Measurements from ENCODE around the gene DUS2. TPM values are rescaled to one million over a fixed set of nuclear protein-coding genes. Genes with fewer than 3 reads are reported as not detected.

DUS2 gene
- total and polyA plus RNA-seq, 7 donors, result 3.4 to 15.1 (median 9.5) TPM

DNA sequence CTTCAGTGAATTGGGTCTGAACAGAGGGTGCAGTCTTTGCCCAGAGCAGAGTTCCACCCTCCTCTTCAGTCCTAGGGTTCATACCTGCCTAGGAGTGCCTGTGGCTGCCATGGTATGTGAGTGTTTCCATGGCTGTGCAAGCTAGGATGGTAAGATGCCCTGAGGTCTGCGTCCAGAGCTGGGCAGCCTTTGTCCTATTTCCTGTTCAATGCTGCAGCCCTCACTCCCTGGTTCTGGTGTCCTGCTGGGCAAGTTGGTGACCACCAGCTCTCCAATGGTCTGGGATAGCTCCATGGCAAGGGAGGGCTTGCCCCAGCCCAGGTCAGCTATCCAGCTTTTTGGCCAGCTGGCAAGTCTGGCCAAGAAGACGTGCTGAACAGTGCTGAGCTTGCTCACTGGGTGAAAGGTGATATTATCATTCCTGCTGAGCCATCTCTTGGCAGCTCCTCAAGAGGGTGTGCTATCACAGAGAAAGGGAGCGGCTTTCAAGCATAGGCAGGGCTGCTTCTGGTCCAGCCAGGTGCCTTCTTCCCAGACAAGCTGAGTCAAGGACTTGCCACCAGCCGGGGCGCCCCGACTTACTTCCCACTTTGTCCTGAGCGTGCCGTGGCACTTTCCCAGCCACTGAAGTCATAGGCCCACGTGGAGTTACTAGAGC lies 49.1 kb downstream of the DUS2 start:
- intact Hi-C loops (cut with DNase I), result loop anchor here (5.0 to 10.0 kb wide), 2 partner anchors 155 to 243 kb away; partner anchors contain the start of genes PRMT7 (in 1 of the 2) and SLC7A6OS (in 1 of the 2)
- ATAC-seq, result peak; percentile 76 to 83 (median 81)
- H3K4me1 ChIP-seq, result peaks cover 72% of the 10 kb centered on the region
- H3K9me3 ChIP-seq, result no peaks in the 10 kb centered on the region
- TF ChIP-seq, protein P1, sequence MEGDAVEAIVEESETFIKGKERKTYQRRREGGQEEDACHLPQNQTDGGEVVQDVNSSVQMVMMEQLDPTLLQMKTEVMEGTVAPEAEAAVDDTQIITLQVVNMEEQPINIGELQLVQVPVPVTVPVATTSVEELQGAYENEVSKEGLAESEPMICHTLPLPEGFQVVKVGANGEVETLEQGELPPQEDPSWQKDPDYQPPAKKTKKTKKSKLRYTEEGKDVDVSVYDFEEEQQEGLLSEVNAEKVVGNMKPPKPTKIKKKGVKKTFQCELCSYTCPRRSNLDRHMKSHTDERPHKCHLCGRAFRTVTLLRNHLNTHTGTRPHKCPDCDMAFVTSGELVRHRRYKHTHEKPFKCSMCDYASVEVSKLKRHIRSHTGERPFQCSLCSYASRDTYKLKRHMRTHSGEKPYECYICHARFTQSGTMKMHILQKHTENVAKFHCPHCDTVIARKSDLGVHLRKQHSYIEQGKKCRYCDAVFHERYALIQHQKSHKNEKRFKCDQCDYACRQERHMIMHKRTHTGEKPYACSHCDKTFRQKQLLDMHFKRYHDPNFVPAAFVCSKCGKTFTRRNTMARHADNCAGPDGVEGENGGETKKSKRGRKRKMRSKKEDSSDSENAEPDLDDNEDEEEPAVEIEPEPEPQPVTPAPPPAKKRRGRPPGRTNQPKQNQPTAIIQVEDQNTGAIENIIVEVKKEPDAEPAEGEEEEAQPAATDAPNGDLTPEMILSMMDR (IDR thresholded peaks at IDR 0.05), result no peak
- H3K36me3 ChIP-seq (ENCODE audit: insufficient read depth in 1 of 2, low read depth in 1 of 2), result peaks cover 0 to 31% of the 10 kb centered on the region in 2 donors
- peak; percentile 69 to 95 for DNase-seq
- H3K27me3 ChIP-seq (ENCODE audit: insufficient read depth in 3 of 3, low read length in 2 of 3), result no peaks in the 10 kb centered on the region
- no peak overlapping the region for H3K4me3 ChIP-seq
- 30 to 49% (median 40%) methylated on average over 9 of the region's 9 CpGs for WGBS, 3 donors
- peak overlapping the region; percentile 81 for H3K27ac ChIP-seq

DNA sequence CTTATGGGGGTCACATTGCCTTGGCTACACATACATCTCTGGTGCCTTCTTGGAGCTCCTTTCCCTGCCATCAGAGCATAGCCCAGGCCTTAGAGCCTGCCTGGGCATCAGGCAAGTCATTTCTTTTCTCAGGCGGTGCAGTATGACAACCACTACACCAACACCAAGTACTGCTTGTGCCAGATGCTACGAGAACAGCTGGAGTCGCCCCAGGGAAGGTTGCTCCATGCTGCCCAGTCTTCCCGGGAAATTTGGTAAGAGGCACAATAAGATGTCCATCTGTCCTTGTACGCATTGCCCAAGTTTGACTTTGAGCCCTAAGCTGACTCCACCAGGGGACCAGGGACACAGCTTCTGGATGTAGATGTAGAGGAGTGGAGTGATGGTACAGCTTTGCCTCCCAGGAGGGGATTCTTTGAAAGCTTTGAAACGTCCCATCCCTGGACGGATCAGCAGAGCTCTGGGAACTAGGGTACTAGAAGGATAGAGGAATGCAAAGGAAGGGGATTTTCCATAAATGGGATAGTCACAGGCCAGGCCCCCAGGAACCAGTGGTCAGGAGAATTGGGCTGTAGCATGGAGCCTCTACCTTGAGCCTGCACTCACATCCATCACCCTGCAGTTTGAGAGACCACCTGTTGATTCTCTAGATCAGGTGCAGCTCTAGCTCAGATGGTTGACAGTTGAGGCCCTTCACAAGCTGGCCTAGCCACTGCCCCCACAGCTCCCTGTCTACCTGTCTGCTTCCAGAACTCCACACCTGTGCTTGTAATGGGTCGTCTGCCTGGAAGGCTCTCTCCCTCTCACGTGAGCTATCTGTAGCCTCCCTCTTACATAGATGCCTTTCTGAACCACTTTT lies 51.0 kb downstream of the DUS2 start:
- H3K27ac ChIP-seq, result peak overlapping the region; percentile 81
- H3K36me3 ChIP-seq (ENCODE audit: insufficient read depth in 1 of 2, low read depth in 1 of 2), result peaks cover 0 to 43% of the 10 kb centered on the region in 2 donors
- intact Hi-C loops (cut with DNase I), result loop anchor here (5.0 to 10.0 kb wide), 2 partner anchors 153 to 241 kb away; partner anchors contain the start of genes PRMT7 (in 1 of the 2) and SLC7A6OS (in 1 of the 2)
- 87 to 96% (median 88%) methylated on average over 9 of the region's 9 CpGs for WGBS, 3 donors
- ATAC-seq (no peak), DNase-seq (no peak)
- H3K9me3 ChIP-seq, result no peaks in the 10 kb centered on the region
- no peaks in the 10 kb centered on the region for H3K27me3 ChIP-seq (ENCODE audit: insufficient read depth in 3 of 3, low read length in 2 of 3)
- TF ChIP-seq, protein P1 (IDR thresholded peaks at IDR 0.05), result no peak
- no peak overlapping the region for H3K4me3 ChIP-seq
- peaks cover 56% of the 10 kb centered on the region for H3K4me1 ChIP-seq

DNA sequence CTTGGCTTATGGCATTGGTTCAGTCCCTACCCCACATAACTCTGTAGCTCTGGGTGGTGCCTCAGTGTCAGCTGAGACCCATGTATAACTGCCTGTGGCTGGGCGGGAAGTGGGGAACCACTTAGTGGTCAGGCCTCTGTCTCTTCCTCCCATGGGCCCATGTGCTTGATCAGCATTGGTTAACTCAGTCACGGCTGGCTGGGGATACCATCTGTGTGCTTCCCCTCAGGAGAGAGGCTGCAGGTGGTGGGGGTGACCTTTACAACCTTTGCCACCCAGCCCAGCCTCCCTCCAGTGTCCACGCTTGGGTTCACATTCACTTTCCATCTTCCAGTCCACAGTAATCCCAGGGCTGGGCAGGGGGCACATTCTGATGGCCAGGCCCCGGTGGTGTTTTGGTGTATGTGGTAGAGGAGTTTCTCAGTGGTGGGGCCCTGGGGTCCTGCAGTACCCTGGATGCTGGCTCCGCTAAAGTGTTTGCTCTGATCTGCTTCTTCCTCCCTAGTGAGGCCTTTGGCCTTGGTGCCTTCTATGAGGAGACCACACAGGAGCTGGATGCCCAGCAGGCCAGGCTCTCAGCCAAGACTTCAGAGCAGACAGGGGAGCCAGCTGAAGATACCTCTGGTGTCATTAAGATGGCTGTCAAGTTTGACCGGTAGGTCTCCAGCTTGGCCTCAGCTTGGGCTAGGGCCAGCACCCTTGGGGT lies 51.9 kb downstream of the DUS2 start:
- intact Hi-C loops (cut with DNase I), result loop anchor here (5.0 to 10.0 kb wide), 2 partner anchors 152 to 240 kb away; partner anchors contain the start of genes PRMT7 (in 1 of the 2) and SLC7A6OS (in 1 of the 2)
- no peak for ATAC-seq
- H3K27ac ChIP-seq, result peak overlapping the region; percentile 61

DNA sequence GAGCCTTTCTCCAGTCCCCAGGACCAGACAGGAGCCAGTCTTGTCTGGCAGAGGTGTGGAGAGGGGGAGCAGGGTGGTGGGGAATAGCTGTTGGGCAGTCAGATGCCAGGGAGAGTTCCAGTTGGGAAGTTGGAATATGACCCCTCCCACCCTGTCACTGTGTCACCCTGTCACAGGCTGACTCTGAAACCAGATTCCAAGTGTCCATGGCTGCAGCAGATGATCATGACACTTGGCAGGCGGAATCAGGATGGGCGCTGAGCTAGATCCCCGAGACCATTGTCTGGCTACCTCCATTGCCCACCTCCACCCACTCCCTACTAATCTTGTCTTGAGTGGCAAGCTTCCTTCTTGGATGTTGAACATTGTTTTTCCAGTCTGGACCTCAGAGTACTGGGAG lies 52.9 kb downstream of the DUS2 start:
- WGBS, 3 donors, result 41 to 78% (median 52%) methylated on average over 3 of the region's 3 CpGs
- ATAC-seq (no peak), DNase-seq (no peak)
- TF ChIP-seq, protein P1 (IDR thresholded peaks at IDR 0.05), result no peak
- intact Hi-C loops (cut with DNase I), result loop anchor here in 1 of 2 donors (10.0 kb wide), 1 partner anchor 239 kb away; the partner anchor contains the start of genes PRMT7 and SLC7A6OS
- Histone ChIP-seq H3K4me1 (peaks cover 47% of the 10 kb centered on the region), H3K27me3 (ENCODE audit: insufficient read depth in 3 of 3, low read length in 2 of 3) (no peaks in the 10 kb centered on the region), H3K4me3 (no peak overlapping the region), H3K9me3 (no peaks in the 10 kb centered on the region), H3K36me3 (ENCODE audit: insufficient read depth in 1 of 2, low read depth in 1 of 2) (peaks cover 0 to 38% of the 10 kb centered on the region in 2 donors), H3K27ac (peak overlapping the region; percentile 61)

More for the DNA sequence above, 51.9 kb downstream of the DUS2 start:
- 72 to 78% (median 76%) methylated on average over 6 of the region's 6 CpGs for WGBS, 3 donors
- Histone ChIP-seq H3K9me3 (no peaks in the 10 kb centered on the region), H3K4me3 (no peak overlapping the region), H3K36me3 (ENCODE audit: insufficient read depth in 1 of 2, low read depth in 1 of 2) (peaks cover 0 to 43% of the 10 kb centered on the region in 2 donors), H3K27me3 (ENCODE audit: insufficient read depth in 3 of 3, low read length in 2 of 3) (no peaks in the 10 kb centered on the region), H3K4me1 (peaks cover 52% of the 10 kb centered on the region)
- DNase-seq, result no peak
- TF ChIP-seq, protein P1 (IDR thresholded peaks at IDR 0.05), result no peak

Measured in psoas muscle (tissue), 8 donors.